Measurements from ENCODE around the gene TTLL11.

The TTLL11 gene

DNA sequence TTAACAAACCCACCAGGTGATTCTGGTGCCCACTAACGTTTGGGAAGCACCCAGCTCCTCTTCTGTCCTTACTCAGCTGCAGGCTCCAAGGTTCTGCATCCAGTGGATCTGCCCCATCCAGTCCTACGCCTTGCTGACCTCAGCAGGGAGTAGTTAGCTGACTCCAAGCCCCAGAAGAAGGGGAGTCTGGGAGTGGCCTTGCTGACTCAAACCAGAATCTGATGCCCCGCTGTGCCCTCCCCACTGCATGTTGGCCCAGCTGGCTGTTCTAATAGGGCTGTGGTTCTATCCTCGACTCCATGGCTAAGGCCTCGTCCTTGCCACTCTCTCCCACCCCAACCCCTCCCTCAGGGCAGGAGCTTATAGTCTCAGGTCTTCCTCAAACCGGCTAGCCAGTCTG is 136.3 kb downstream of the TTLL11 start:
- no peak for DNase-seq

DNA sequence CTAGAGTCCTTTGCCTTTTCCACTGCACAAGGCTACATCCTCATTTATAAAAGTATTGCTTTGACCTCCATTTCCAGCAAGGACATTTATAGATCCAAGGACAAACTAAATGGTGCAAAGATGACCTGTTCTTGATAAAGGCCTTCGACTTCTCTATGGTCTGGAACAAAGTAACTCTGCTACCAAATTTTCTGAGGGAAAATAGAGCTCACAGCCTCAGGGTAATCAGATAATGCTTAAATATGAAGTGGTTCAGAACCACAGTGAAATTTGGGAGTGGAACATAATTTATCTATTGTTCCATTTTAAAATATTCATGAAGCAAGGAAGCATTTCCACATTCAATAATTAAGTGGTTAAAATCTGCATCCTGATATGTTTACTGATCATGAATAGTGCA is 137.5 kb downstream of the TTLL11 start:
- DNase-seq: no peak

DNA sequence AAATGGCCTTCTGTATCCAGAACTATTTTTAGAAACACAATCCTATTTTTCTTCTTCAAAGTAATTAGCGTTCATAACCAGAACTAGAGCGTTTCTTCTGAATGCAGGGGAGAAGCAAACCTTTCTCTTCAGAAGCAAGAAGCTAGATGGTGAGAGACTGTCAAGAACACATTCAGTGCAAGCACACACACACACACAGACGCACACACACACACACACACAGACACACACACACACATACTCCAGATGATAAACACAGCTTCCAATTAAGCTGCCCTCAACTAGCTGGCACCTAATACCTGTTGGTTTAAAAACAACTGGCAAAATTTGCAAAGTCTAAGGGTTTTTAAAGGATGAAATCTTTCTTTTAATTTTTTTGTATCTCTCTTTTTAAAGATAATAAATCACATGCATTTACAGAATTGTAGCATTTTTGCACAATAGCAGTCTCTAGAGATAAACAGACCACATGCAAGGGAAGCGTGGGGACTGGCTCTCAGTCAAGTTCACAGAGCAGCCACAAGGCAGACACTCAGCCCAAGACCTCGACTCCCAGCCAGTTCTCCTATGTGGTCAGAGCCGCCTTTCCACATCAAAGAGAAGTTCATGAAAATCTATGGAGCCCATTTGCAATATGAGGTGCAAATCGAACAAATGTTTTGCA is 138.5 kb downstream of the TTLL11 start:
- DNase-seq: no peak

DNA sequence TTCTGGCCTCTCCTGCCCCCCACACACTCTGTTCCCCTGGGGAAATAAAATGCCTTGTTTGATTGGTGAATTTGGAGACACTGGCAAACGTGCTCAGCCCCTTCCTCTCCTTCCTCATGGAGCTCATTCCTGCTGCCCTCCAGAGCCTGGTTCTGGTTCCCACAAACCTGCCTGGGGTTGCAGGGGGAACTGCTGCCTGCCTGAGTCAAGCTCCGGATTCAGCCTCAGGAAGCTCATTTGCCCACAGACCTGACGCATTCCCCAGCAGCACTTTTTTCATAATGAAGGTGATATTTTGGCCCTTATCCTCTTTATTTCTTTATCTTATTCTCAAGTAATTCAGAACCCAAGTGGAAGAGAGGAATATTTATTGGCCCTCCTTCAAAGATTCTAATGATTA is 140.5 kb downstream of the TTLL11 start:
- DNase-seq: no peak

DNA sequence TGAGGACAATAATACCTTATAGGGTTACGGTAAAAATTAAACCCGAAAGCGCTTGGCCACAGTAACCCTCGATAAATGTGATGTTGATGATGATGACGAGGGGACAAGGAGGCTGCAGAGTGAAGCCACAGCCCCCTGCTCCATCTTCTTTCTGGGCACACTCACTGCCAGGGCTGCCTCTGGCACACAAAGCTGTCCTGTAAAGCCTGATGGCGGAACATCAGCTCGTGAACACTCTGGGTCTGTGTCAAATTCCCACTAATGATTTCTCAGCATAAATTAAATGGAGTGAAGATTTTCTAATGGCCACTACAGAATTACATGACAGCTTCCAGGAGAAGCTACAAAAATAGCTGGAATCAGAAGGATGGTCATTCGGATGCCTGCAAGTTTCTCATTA is 142.2 kb downstream of the TTLL11 start:
- no peak for DNase-seq

DNA sequence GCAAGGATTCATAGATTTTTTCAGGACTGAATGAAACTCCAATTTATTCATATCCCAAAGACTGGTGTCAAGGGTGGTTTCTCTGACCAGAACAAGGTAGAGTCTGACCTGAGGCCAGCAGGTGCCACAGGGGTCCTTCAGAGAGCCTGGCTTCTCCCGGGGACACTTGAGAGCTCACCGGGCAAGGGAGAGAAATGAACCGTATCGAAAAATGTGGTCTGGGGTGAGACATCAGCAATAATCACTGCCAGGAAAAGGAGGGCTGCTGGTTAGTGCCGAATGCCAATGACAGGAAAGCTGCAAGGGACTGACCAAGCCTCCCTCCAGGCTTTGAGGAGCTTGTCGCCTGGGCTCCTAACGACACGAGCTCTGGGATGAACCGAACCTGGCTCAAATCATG is 142.7 kb downstream of the TTLL11 start:
- DNase-seq: no peak

DNA sequence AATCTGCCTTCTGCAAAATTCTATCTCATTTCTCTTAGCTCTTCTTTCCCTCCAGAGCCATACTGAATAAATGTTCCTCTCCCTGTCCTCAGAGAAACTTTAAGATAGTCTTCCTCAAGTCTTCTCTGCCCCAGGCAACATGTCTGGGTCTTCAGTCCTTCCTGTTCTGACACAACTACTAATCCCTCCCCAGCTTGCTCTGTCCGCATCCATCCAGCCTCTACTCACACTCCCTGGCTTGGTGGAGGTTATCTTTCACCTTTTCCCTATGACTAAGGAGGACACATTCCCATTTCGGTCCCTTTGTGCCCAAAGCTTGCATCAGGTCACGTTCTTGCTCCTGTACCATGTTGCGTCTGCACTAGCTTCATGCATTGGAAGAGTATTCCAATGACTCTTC is 143.3 kb downstream of the TTLL11 start:
- DNase-seq: no peak

DNA sequence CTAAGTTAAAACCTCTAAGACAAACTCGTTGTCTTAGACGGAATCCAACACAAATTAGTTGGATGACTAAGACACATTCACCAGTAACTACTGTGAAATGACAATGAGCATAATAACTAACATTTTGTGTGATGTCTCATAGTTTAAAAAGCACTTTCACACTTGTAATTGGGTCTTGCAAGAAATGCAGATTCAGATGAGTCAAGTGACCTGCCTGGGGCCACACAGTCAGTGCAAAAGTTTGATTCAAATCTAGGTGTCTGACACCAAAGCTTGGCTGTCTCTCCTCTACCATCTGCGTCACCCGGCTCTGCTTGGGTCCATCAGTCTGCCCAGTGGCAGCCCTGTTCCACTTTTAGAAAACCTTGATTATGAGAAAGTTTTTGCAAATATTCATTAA is 143.7 kb downstream of the TTLL11 start:
- DNase-seq: no peak

DNA sequence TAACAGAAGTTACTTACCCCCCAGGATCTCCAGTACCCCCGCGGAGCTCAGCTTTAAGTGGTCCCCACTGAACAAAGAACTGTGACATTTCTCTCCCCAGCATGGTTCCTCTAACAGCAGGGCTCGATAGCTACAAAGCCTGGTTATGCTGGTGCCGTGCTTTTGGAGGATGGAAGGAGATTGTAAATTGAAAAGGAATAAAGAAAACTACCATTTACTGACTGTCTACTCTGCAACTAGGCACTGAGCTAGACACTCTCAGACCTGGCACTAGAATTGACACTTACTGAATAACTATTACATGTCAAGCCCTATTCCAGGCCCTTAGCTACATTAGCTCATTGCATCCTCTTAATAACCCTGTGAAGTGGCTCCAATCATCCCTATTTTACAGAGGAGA is 145.3 kb downstream of the TTLL11 start:
- DNase-seq: peak; percentile 36

DNA sequence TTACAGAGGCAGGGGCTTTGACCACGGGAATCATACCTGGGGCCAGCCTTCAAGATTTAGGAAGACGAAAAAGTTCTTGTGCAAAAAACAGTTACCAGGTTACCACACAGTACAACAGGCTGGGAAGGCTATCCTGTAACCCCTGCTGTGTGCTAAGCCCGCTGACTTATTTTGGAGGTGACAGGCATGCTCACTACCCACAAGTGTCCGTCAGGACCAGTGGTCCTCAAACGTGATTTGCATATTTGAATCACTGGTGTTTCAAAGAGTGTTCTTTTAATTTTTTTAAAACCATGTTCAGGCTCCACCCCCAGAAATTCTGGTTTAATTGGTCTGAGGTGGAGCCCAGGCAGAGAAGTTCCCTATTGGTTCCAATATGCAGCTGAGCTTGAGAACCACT is 146.6 kb downstream of the TTLL11 start:
- DNase-seq: no peak

DNA sequence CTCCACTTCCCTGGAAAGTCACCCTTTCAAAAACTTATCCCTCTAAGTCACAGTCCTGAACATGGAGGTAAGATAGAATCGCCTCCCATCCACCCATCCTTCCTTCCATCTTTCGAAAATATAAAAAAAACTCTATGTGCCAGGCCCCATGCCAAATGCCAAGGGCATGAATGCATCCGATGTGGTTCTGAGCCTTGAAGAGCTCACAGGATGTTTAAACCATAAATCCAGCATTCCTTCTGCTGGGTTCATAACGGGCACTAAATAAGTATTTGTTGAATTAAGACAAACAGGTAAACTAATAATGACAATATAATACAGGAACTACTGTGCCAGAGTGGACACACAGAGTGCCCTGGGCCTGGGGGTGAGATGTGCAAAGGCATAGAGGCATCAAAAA is 147.3 kb downstream of the TTLL11 start:
- DNase-seq: no peak

DNA sequence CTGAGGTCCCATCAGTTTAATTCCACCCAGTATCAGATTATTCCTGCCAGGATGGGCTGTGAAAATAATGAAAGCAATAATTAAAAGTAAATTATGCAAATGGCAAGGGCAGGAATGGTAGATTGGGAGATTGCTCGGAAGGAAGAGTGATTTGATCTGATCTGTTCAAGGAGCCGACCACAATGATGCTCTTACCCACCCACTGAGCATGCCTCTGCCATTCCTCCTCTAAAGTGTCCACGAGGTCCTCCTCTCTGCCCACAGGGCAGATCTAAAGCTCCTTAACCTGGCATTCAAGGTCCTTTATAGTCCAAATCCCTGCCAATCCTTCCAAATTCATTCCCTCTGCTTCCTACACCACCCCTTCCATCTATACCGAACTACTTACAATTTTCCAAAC is 147.8 kb downstream of the TTLL11 start:
- DNase-seq: no peak

DNA sequence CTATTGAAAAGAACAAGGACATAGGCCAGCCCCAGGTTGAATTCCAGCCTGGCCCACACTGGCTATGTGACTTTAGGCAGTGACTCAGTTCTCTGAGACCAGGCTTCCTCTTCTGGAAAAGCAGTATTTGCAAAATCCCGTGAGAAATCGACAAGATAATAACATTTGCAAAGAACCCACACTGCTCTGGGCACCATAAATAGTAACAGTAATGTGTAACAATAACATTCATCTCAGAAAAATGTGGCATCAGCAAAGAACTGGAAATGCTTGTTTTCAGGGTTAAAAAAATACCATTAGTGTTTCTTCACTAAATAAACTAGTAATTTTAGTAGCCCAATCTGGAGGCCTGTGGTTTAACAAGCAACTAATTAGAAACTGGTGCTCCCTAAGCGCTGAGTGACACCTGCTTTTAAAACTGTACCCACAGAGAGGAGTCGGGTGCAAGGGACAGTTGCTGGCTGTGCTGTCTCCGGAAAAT is 148.4 kb downstream of the TTLL11 start:
- DNase-seq: no peak

DNA sequence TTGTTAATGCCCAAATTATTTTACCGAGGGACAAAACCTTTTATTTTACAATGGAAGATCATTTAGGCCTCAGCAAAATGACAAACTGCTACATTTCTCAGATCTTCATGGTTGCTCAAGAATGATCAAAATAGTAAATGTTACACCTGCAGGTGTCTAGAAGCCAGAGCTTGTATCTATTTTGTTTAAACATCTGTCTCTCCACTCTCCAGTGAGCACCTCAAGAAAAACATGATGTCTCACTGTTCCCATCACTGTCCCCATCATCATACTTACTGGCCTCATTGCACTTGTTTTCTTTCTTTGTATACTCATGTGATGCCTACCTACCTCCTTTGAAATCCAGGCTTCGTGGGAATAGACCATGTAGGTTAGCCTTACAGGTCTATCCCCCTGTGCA is 149.6 kb downstream of the TTLL11 start:
- DNase-seq: no peak

DNA sequence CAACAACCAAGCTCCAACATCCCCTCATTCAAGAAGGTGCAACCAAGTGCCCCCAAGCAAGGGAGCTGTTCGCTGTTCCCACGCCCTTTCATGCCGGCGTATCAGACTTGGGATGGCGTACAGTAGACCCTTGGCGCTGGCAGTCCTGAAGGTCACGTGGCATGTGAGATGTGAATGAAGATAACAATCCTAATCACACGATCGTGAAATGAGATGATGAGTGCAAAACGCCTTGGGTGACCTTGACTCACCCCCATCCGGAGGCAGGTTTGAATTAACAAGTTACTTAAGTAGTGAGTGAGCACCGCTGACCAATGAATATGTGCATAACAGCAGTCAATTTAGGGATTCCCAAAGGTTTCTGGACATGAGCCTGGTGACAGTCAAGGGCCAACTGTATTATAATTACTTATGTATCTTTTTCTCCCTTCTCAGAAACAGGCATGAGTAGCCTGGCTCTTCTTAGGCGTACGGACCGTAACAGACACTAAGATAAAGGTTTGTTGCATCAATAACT is 150.2 kb downstream of the TTLL11 start:
- DNase-seq: no peak

DNA sequence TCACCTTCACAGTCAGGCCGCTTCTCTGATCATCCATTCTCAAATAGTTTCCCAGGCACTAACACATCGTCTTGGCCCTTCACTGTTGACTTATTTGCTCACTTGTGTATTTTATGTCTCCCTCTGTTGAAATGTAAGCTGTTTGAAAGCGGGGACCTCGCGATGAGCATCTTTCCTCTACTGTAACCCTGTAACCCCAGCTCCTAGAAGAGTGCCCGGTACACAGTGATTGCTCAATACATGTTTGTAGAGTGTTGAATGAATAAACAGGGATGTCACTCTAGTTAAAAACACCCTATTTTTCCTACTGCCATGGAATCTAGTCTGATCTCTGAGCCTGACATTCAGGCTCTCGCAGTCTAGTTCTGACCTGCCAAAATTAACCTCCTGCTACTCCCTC is 150.8 kb downstream of the TTLL11 start:
- no peak for DNase-seq

DNA sequence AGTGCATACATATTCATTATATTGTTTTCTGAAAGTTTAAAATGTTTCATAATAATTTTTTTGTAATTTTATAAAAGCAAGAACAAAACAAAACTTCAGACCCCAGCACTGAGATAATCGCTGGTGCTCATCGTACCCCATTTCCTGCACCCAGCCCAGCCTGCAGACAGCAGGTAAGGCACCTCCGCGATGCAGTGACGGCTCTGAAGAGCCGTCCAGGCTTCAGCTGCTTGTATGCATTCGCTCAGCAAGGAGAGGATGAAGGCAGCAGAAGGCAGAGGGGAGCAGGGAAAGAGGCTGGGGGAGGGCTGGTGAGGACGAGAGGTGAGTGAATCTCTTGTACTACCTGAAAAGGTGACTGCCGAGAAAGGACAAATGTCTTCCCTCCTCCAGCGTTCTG is 153.5 kb downstream of the TTLL11 start:
- no peak for DNase-seq

DNA sequence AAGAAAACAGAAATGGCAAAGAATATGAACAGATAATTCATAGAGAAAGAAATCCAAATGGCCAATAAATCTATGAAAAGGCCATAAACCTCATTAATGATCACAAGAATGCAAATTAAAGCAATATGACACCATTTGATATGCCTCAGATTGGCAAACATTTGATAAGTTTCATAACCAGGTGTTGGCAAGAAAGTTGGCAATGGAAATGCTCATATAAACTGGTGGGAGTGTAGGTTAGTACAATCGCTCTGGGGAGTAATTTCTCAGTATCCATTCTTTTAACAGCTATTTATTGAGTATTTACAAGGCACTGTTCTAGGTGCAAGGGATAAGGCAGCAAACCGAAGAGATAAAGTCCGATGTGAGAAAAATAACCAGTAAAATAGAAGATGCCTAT is 154.5 kb downstream of the TTLL11 start:
- no peak for DNase-seq

DNA sequence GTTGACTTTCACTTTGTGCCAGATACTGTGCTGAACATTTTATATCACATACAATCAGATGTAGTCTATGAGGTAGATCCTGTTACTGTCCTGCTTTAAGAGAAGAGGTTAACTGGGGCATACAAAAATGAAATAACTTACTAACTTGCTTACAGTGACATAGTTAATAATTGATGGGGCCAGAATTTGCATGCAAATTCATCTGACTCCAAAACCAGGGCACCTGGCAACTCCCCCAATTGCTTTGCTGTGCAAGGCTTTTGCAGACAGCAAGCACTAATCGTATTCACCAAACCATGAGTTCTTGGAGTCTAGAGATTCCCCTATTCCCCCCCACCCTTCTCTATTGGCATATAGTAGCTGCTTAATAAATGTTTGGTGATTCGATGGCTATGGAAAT is 155.9 kb downstream of the TTLL11 start:
- DNase-seq: no peak

DNA sequence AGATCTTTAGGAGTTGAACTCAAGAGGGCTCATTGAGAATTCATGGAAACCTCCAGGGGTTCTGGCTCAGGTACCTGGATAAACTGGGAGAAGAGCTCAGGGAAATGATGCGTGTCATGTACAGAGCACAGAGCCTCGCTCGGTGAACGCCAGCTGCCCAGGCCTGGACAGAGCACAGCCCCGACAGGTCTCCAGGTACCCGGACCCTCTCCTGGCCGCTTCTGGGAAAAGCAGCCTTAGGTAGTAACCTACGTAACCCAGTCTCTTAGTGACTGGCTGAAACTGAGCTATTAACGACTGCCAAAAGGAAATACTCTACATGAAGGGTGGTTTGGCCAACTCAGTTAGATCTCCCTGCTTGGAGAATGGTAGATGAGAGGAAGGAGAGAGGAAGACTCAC is 157.4 kb downstream of the TTLL11 start:
- no peak for DNase-seq

DNA sequence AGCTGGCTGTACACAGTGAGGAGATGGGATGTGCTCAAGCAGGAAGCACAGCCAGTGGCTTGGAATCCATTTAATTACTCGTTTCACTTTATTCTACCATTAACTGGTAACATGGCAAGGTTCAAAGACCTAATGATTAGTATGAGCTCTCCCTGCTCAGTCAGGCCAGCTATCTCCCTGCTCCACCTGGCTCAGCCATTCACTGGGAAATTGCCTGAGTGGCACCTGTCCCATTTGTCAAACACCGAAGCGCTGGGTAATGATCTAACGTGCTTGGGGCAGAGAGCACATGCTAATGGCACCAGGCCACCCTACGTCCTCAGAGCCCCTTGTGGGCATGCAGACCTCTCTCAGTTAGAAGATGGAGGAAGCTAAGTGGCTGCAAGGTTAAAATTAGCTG is 162.2 kb downstream of the TTLL11 start:
- DNase-seq: no peak

DNA sequence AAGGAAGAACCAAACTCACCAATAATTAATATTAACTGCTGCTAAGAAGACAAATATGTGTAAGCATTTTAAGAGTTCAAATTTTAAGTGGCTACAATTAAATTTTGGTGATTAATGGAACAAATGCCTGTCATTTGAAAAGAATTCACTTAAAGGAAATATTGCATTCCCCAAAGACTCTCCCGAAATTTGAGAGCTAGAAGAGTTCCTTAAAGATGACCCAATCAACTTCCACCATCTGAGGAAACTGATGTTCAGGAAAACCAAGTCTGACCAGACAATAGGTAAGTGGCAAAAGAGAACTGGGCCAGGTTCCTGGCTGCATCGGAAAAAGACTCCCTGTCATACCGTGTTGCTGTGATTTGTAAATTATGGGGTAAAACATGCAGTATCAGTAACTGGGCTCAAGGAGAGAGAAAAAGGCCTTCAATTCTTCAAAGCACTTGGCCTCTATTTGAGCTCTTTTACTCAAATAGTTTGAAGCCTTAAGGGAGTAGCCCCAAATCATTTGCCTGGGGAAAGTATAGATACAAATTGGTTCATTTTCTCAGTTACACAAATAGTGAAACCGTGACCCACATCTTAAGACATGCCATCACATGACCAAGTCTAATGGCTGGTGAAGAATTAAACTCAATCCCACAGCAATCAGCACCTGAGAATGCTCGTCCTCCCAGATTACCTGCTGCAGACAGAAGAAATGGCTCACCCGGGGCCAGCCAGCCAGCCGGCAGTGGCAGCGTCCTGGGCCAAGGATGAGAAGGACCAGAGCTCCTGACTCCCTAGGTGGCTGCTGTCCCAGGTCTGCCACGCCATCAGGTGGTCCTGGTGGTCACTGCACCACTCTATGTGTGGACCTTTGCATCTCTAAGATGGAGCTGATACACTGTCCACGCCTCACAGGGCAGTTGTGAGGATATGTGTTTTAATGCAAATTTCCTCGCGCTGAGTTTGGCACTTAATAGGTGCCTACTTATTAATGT is 162.9 kb downstream of the TTLL11 start:
- no peak for DNase-seq

DNA sequence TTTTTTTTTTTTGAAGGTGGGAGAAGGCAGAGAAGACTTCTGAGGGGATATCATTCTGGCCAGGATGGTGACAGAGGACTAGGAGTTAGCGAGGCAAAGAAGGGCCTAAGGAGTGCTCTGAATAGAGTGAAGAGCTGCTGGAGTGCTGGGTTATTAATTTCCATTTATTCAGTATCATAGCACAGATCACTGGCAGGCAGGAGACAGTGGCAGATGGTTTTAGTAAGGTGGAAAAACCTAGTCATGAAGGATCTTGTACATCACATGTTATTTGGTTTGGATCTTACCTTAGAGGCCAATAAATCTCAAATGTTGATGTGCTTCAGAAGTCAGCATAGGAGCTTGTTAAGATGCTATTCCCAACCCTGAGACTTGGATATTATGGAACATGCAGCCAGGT is 165.5 kb downstream of the TTLL11 start:
- no peak for DNase-seq

DNA sequence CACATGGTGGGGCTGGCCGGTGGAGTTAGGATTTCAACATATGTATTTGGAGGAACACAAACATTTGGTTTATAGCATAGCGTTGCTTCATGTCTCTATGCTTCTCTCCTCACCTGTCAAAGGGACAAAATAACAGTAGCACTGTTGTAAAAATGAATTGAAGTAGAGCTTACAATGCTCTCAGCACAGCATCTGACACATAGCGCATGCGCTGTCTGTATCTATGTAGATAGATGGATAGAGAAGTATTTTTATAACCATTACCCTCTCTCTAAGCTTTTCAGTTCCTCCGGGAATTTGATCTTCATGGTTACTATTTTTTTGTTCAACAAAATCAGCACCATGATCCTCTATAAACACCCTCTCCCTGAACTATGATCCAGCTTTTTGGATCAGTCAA is 166.0 kb downstream of the TTLL11 start:
- DNase-seq: no peak
